Esophagus (tissue), 2 donors: ENCODE data around the gene SFI1. TPM values are rescaled to one million over a fixed set of nuclear protein-coding genes. Genes with fewer than 3 reads are reported as not detected.
"Not testable (repeated sequence)": the region's sequence is repeated elsewhere in the genome, so short reads cannot be mapped to it uniquely, and the experiment has no call there.

Experiments
- H3K27ac ChIP-seq, 2 donors: one replicate each; pipeline ENCODE4 v1.5.1; 2013; ENCODE audit warnings: low read depth in 2 of 2, mild to moderate bottlenecking in 2 of 2, inconsistent platforms in 1 of 2, low read length in 1 of 2, moderate library complexity in 1 of 2
- H3K27me3 ChIP-seq, 2 donors: one replicate each; pipeline ENCODE4 v1.6.1; 2013; ENCODE audit warnings: low read length in 2 of 2, control low read depth in 1 of 2, mild to moderate bottlenecking in 1 of 2; ENCODE audit not compliant: insufficient read depth in 2 of 2, control insufficient read depth in 1 of 2
- H3K36me3 ChIP-seq, 2 donors: one replicate each; pipeline ENCODE4 v1.6.1; 2013; ENCODE audit warnings: low read length in 1 of 2; ENCODE audit not compliant: control insufficient read depth in 2 of 2, insufficient read depth in 2 of 2
- H3K4me1 ChIP-seq, 2 donors: one replicate each; pipeline ENCODE4 v1.6.1; 2013; ENCODE audit warnings: low read length in 1 of 2; ENCODE audit not compliant: control insufficient read depth in 2 of 2, insufficient read depth in 2 of 2
- H3K4me3 ChIP-seq, 2 donors: one replicate each; pipeline ENCODE4 v1.5.1; 2013; ENCODE audit warnings: low read length in 2 of 2, mild to moderate bottlenecking in 2 of 2, low read depth in 1 of 2, moderate library complexity in 1 of 2
- H3K9me3 ChIP-seq, 2 donors: one replicate each; pipeline ENCODE4 v1.6.1; 2013; ENCODE audit warnings: mild to moderate bottlenecking in 2 of 2, low read depth in 1 of 2, low read length in 1 of 2, moderate library complexity in 1 of 2; ENCODE audit not compliant: control insufficient read depth in 2 of 2, insufficient read depth in 1 of 2
- WGBS, 2 donors: extraction: QIAGEN DNeasy Blood & Tissue Kit; methylation state at CpG; one replicate each; pipeline ENCODE4 v1.1.7; 2013; 5-methylcytosine and 5-hydroxymethylcytosine counted together
- polyA plus RNA-seq, 2 donors: library from polyadenylated mRNA; stranded (reverse); fragments of 200-250 nt; gene quantifications; one replicate each; pipeline ENCODE4 v1.2.3, GENCODE V29; 2013
- donor health status: healthy with polysubstance abuse.
- donor health status: Bipolar disorder and iron deficiency.

SFI1 gene
- polyA plus RNA-seq, 2 donors, result 10.5 to 27.1 TPM

GRCh38 chr22:31474743-31475142, 21.6 kb upstream of the SFI1 start:
- WGBS, 2 donors, result 96 to 98% methylated on average over 2 of the region's 2 CpGs
- Histone ChIP-seq H3K4me1 (no peaks in the 10 kb centered on the region), H3K36me3 (peaks cover 0 to 3% of the 10 kb centered on the region in 2 donors), H3K4me3 (no peak overlapping the region), H3K27ac (no peak overlapping the region), H3K27me3 (no peaks in the 10 kb centered on the region), H3K9me3 (no peaks in the 10 kb centered on the region)

GRCh38 chr22:31475800-31476199, 20.5 kb upstream of the SFI1 start:
- Histone ChIP-seq H3K27ac (no peak overlapping the region), H3K4me3 (no peak overlapping the region), H3K36me3 (peaks cover 0 to 3% of the 10 kb centered on the region in 2 donors), H3K4me1 (no peaks in the 10 kb centered on the region), H3K27me3 (no peaks in the 10 kb centered on the region), H3K9me3 (no peaks in the 10 kb centered on the region)
- 91 to 97% methylated on average over 3 of the region's 3 CpGs for WGBS, 2 donors

- H3K4me3 ChIP-seq, result no peak overlapping the region
- no peaks in the 10 kb centered on the region for H3K4me1 ChIP-seq
- no peak overlapping the region for H3K27ac ChIP-seq
- peaks cover 0 to 9% of the 10 kb centered on the region in 2 donors for H3K36me3 ChIP-seq
- H3K9me3 ChIP-seq, result no peaks in the 10 kb centered on the region
- H3K27me3 ChIP-seq, result no peaks in the 10 kb centered on the region
- WGBS, 2 donors, result 87 to 92% methylated on average over 4 of the region's 4 CpGs
Observed at GRCh38 chr22:31477329-31477728, 19.0 kb upstream of the SFI1 start.

GRCh38 chr22:31481129-31481528, 15.2 kb upstream of the SFI1 start:
- Histone ChIP-seq H3K4me3 (no peak overlapping the region), H3K36me3 (peaks cover 0 to 12% of the 10 kb centered on the region in 2 donors), H3K27me3 (no peaks in the 10 kb centered on the region), H3K9me3 (no peaks in the 10 kb centered on the region), H3K4me1 (no peaks in the 10 kb centered on the region), H3K27ac (no peak overlapping the region)
- 91 to 92% methylated on average over 3 of the region's 3 CpGs for WGBS, 2 donors

- H3K4me1 ChIP-seq, H3K9me3 ChIP-seq, H3K27me3 ChIP-seq, H3K27ac ChIP-seq, H3K4me3 ChIP-seq: not testable (repeated sequence)
- 87 to 89% methylated on average over 8 of the region's 8 CpGs for WGBS, 2 donors
- H3K36me3 ChIP-seq, result peaks cover 0 to 12% of the 10 kb centered on the region in 2 donors
Observed at GRCh38 chr22:31482470-31482869, 13.9 kb upstream of the SFI1 start.

- H3K27ac ChIP-seq, H3K36me3 ChIP-seq, H3K9me3 ChIP-seq, H3K4me3 ChIP-seq, H3K27me3 ChIP-seq, H3K4me1 ChIP-seq: not testable (repeated sequence)
- 91% methylated on average over 11 of the region's 11 CpGs for WGBS, 2 donors
Observed at GRCh38 chr22:31486369-31486768, 10.0 kb upstream of the SFI1 start.

GRCh38 chr22:31486951-31487350, 9.4 kb upstream of the SFI1 start:
- no peaks in the 10 kb centered on the region for H3K9me3 ChIP-seq
- no peak overlapping the region for H3K4me3 ChIP-seq
- no peaks in the 10 kb centered on the region for H3K4me1 ChIP-seq
- no peak overlapping the region for H3K27ac ChIP-seq
- H3K27me3 ChIP-seq, result no peaks in the 10 kb centered on the region
- WGBS, 2 donors, result 96 to 97% methylated on average over 2 of the region's 2 CpGs
- H3K36me3 ChIP-seq, result peaks cover 0 to 3% of the 10 kb centered on the region in 2 donors

- no peak overlapping the region for H3K27ac ChIP-seq
Observed at GRCh38 chr22:31488346-31488883, 7.9 kb upstream of the SFI1 start.

GRCh38 chr22:31488988-31489617, 7.2 kb upstream of the SFI1 start:
- 1% methylated on average over 34 to 61 of the region's 61 CpGs for WGBS, 2 donors
- H3K36me3 ChIP-seq, result no peaks in the 10 kb centered on the region
- H3K9me3 ChIP-seq, result no peaks in the 10 kb centered on the region
- H3K4me3 ChIP-seq, result peak overlapping the region; percentile 93 to 98
- peak overlapping the region; percentile 97 to 98 for H3K27ac ChIP-seq
- H3K4me1 ChIP-seq, result no peaks in the 10 kb centered on the region
- no peaks in the 10 kb centered on the region for H3K27me3 ChIP-seq

More at GRCh38 chr22:31488346-31488883, 7.9 kb upstream of the SFI1 start:
- Histone ChIP-seq H3K4me1 (no peaks in the 10 kb centered on the region), H3K4me3 (peak overlapping the region in 1 of 2 donors; percentile 98), H3K9me3 (no peaks in the 10 kb centered on the region), H3K27me3 (no peaks in the 10 kb centered on the region), H3K36me3 (no peaks in the 10 kb centered on the region)
- 70 to 72% methylated on average over 6 of the region's 6 CpGs for WGBS, 2 donors
